ENCODE measurements around the gene MAP2K5.

Gene MAP2K5

GRCh38 chr15:67796196-67797127 lies 254.0 kb downstream of the MAP2K5 start:
- Histone ChIP-seq H3K14ac (ENCODE audit: low read length) (no peak overlapping the region), H3K36me3 (replicated peaks in 1 of 2; ENCODE audit: control insufficient read depth in 2 of 2, insufficient read depth in 2 of 2, low read length in 2 of 2) (no peaks in the 10 kb centered on the region), H3K9ac (ENCODE audit: low read depth, low read length, poor library complexity) (no peak overlapping the region), H2BK120ac (ENCODE audit: low read depth, low read length) (no peak overlapping the region), H3K27me3 (ENCODE audit: control insufficient read depth in 3 of 3, insufficient read depth in 3 of 3, low read depth in 1 of 3, low read length in 3 of 3) (no peaks in the 10 kb centered on the region), H3K27ac (replicated peaks; ENCODE audit: low read length) (no peak overlapping the region), H2BK15ac (ENCODE audit: low read length) (no peak overlapping the region), H3K23ac (ENCODE audit: low read depth, low read length, poor library complexity) (no peak overlapping the region), H3K4ac (ENCODE audit: low read length) (no peak overlapping the region), H3K4me2 (ENCODE audit: insufficient read depth, low read length, poor library complexity, severe bottlenecking) (no peak overlapping the region), H3K9me3 (replicated peaks in 1 of 2; ENCODE audit: control insufficient read depth in 2 of 2, insufficient read depth in 1 of 2, low read depth in 1 of 2, low read length in 2 of 2) (peaks cover 0 to 13% of the 10 kb centered on the region in 2 donors), H2BK5ac (ENCODE audit: low read length) (no peak overlapping the region), H3K4me1 (ENCODE audit: control insufficient read depth in 2 of 2, insufficient read depth in 1 of 2, low read depth in 1 of 2, low read length in 2 of 2) (peaks cover 0 to 3% of the 10 kb centered on the region in 2 donors), H3K4me3 (ENCODE audit: low read length in 2 of 2) (no peak overlapping the region), H2BK12ac (ENCODE audit: low read length) (no peak overlapping the region), H3K79me1 (ENCODE audit: low read depth, low read length) (no peaks in the 10 kb centered on the region), H4K91ac (ENCODE audit: low read depth, low read length, poor library complexity) (no peak overlapping the region), H2AK5ac (ENCODE audit: low read depth, low read length) (no peak overlapping the region), H3K18ac (ENCODE audit: low read length) (no peak overlapping the region), H4K8ac (ENCODE audit: low read depth, low read length) (no peak overlapping the region), H2AFZ (ENCODE audit: low read length) (no peak overlapping the region)
- DNase-seq (ENCODE audit: low spot score) = no peak
- WGBS, 2 donors (ENCODE audit: extremely low coverage in 2 of 2, insufficient read length in 2 of 2, insufficient replicate concordance in 1 of 2) = no CpG with 5 or more reads among the region's 4 CpGs

DNA sequence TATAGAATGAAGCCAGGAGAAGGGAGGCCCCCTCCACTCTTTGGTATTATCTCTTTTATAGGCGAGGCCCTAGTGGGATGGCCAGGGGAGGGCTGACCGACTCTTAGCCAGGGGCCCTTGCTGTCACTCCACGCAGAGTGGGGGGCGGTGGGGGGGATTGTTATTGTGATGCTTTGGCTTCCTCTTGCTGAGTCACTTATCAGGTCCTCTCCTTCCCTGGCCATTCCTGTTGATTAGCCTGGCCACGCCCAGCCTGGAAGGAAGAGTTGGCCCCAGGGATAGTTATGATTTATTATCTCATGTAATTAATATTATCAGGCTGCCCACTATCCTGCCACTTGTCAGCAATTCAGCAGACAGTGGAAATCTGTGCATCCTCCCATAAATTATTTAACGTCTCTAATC lies 257.3 kb downstream of the MAP2K5 start:
- Histone ChIP-seq H3K9me3 (replicated peaks in 1 of 2; ENCODE audit: control insufficient read depth in 2 of 2, insufficient read depth in 1 of 2, low read depth in 1 of 2, low read length in 2 of 2) (peaks cover 0 to 10% of the 10 kb centered on the region in 2 donors), H2BK5ac (ENCODE audit: low read length) (no peak overlapping the region), H3K4me1 (ENCODE audit: control insufficient read depth in 2 of 2, insufficient read depth in 1 of 2, low read depth in 1 of 2, low read length in 2 of 2) (peaks cover 11 to 16% of the 10 kb centered on the region in 2 donors), H2BK12ac (ENCODE audit: low read length) (no peak overlapping the region), H4K8ac (ENCODE audit: low read depth, low read length) (no peak overlapping the region), H3K27me3 (ENCODE audit: control insufficient read depth in 3 of 3, insufficient read depth in 3 of 3, low read depth in 1 of 3, low read length in 3 of 3) (no peaks in the 10 kb centered on the region), H3K23ac (ENCODE audit: low read depth, low read length, poor library complexity) (no peak overlapping the region), H3K9ac (ENCODE audit: low read depth, low read length, poor library complexity) (no peak overlapping the region), H4K91ac (ENCODE audit: low read depth, low read length, poor library complexity) (no peak overlapping the region), H3K4ac (ENCODE audit: low read length) (no peak overlapping the region), H3K14ac (ENCODE audit: low read length) (no peak overlapping the region), H2AFZ (ENCODE audit: low read length) (no peak overlapping the region), H3K4me2 (ENCODE audit: insufficient read depth, low read length, poor library complexity, severe bottlenecking) (no peak overlapping the region), H3K4me3 (ENCODE audit: low read length in 2 of 2) (no peak overlapping the region), H3K27ac (replicated peaks; ENCODE audit: low read length) (no peak overlapping the region), H3K79me1 (ENCODE audit: low read depth, low read length) (no peaks in the 10 kb centered on the region), H2BK15ac (ENCODE audit: low read length) (no peak overlapping the region), H3K36me3 (replicated peaks in 1 of 2; ENCODE audit: control insufficient read depth in 2 of 2, insufficient read depth in 2 of 2, low read length in 2 of 2) (no peaks in the 10 kb centered on the region), H2BK120ac (ENCODE audit: low read depth, low read length) (no peak overlapping the region), H2AK5ac (ENCODE audit: low read depth, low read length) (no peak overlapping the region), H3K18ac (ENCODE audit: low read length) (no peak overlapping the region)
- no CpG with 5 or more reads among the region's 6 CpGs for WGBS, 2 donors (ENCODE audit: extremely low coverage in 2 of 2, insufficient read length in 2 of 2, insufficient replicate concordance in 1 of 2)
- DNase-seq (ENCODE audit: low spot score) = no peak

- no peaks in the 10 kb centered on the region for H3K79me1 ChIP-seq (ENCODE audit: low read depth, low read length)
- H3K18ac ChIP-seq (ENCODE audit: low read length) = no peak overlapping the region
- no peak overlapping the region for H3K27ac ChIP-seq (replicated peaks; ENCODE audit: low read length)
- H3K4me1 ChIP-seq (ENCODE audit: control insufficient read depth in 2 of 2, insufficient read depth in 1 of 2, low read depth in 1 of 2, low read length in 2 of 2) = peaks cover 22 to 28% of the 10 kb centered on the region in 2 donors
- DNase-seq (ENCODE audit: low spot score) = no peak
- H2AK5ac ChIP-seq (ENCODE audit: low read depth, low read length) = peak overlapping the region; percentile 22
- no peak overlapping the region for H3K4ac ChIP-seq (ENCODE audit: low read length)
- H3K9ac ChIP-seq (ENCODE audit: low read depth, low read length, poor library complexity) = no peak overlapping the region
- H4K91ac ChIP-seq (ENCODE audit: low read depth, low read length, poor library complexity) = no peak overlapping the region
- H4K8ac ChIP-seq (ENCODE audit: low read depth, low read length) = no peak overlapping the region
- no peak overlapping the region for H2BK12ac ChIP-seq (ENCODE audit: low read length)
- H3K14ac ChIP-seq (ENCODE audit: low read length) = no peak overlapping the region
- no CpG with 5 or more reads among the region's 2 CpGs for WGBS, 2 donors (ENCODE audit: extremely low coverage in 2 of 2, insufficient read length in 2 of 2, insufficient replicate concordance in 1 of 2)
- peak overlapping the region; percentile 57 for H3K23ac ChIP-seq (ENCODE audit: low read depth, low read length, poor library complexity)
- H3K4me3 ChIP-seq (ENCODE audit: low read length in 2 of 2) = no peak overlapping the region
- no peaks in the 10 kb centered on the region for H3K36me3 ChIP-seq (replicated peaks in 1 of 2; ENCODE audit: control insufficient read depth in 2 of 2, insufficient read depth in 2 of 2, low read length in 2 of 2)
- H3K9me3 ChIP-seq (replicated peaks in 1 of 2; ENCODE audit: control insufficient read depth in 2 of 2, insufficient read depth in 1 of 2, low read depth in 1 of 2, low read length in 2 of 2) = no peaks in the 10 kb centered on the region
- H3K4me2 ChIP-seq (ENCODE audit: insufficient read depth, low read length, poor library complexity, severe bottlenecking) = no peak overlapping the region
- H3K27me3 ChIP-seq (ENCODE audit: control insufficient read depth in 3 of 3, insufficient read depth in 3 of 3, low read depth in 1 of 3, low read length in 3 of 3) = no peaks in the 10 kb centered on the region
- no peak overlapping the region for H2BK15ac ChIP-seq (ENCODE audit: low read length)
- H2AFZ ChIP-seq (ENCODE audit: low read length) = no peak overlapping the region
- no peak overlapping the region for H2BK120ac ChIP-seq (ENCODE audit: low read depth, low read length)
- H2BK5ac ChIP-seq (ENCODE audit: low read length) = peak overlapping the region; percentile 48
Measured at GRCh38 chr15:67801142-67801541, 258.6 kb downstream of the MAP2K5 start.

Data from neuronal stem cell (in vitro differentiated cells).